Fibroblast of pulmonary artery (primary cell): Measurements from ENCODE around the gene PAFAH2.

Experiments
- DNase-seq: peaks from one replicate; pipeline ENCODE4 v3.0.0-alpha.2; 2010; ENCODE audit warnings: low read depth
- H3K4me3 ChIP-seq: replicated peaks from 2 replicates; pipeline ENCODE4 v1.5.1; 2011; ENCODE audit warnings: low read depth, mild to moderate bottlenecking, control low read depth, low read length, moderate library complexity
- TF ChIP-seq, protein P1 (sequence below): IDR thresholded peaks from 2 replicates; pipeline ENCODE4 v1.5.1; 2011; ENCODE audit warnings: mild to moderate bottlenecking, control low read depth, low read length, inconsistent platforms; ENCODE audit errors: missing control alignments

The PAFAH2 gene

DNA sequence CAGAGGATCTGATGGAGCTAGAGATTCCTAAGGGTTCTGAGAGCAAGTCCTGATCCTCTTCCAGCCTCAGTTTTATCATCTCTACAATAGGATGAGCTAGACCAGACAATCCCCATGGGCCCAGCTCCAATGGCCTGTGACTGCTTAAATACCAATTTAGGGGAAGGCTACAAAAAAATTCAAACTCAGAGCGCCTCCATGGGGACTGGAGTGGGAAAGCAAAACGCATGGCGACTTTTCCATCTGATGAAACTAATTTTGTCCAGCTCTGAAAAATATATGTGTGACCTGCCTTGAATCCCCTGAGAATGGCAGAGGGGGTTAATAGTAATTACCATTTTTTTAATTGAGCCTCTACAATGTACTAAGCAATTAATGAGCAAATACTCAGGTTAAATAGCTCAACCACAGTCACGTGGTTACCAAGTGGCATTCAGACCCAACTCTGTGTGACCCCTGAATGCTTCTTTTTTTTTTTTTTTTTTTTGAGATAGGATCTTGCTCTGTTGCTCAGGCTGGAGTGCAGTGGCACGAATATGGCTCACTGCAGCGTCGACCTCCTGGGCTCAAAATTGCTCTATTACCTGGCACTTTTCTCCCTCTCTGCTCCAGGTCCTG lies 32.1 kb upstream of the PAFAH2 start:
- DNase-seq: no peak
- no peak overlapping the region for H3K4me3 ChIP-seq
- TF ChIP-seq, protein P1, sequence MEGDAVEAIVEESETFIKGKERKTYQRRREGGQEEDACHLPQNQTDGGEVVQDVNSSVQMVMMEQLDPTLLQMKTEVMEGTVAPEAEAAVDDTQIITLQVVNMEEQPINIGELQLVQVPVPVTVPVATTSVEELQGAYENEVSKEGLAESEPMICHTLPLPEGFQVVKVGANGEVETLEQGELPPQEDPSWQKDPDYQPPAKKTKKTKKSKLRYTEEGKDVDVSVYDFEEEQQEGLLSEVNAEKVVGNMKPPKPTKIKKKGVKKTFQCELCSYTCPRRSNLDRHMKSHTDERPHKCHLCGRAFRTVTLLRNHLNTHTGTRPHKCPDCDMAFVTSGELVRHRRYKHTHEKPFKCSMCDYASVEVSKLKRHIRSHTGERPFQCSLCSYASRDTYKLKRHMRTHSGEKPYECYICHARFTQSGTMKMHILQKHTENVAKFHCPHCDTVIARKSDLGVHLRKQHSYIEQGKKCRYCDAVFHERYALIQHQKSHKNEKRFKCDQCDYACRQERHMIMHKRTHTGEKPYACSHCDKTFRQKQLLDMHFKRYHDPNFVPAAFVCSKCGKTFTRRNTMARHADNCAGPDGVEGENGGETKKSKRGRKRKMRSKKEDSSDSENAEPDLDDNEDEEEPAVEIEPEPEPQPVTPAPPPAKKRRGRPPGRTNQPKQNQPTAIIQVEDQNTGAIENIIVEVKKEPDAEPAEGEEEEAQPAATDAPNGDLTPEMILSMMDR: peak; percentile 8

- TF ChIP-seq, protein P1: no peak
- H3K4me3 ChIP-seq: no peak overlapping the region
- DNase-seq: no peak
Observed at GRCh38 chr1:26029054-26029863, 31.4 kb upstream of the PAFAH2 start.

DNA sequence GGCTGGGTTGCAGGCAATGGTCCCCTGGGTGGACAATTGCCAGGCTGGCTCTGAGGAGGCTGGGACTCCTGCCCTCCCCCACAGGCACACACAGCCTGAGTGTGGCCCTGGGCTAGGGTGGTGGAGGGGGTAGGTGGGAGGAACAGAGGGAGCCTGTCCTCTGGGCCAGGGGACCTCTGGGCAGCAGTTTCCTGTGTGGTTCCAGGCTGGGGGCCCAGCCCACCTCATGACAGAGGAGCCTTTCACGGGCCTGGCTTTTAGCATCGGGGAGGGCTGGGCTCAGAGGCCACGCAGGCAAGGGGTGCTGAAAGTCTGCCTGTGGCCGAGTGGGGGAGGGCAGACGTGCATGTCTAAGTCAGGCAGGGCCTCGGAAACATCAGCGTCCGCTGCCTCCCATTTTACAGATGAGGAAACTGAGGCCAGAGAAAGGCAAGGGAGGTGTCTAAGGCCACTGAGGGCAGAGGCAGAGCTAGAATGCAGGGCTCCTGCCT lies 30.7 kb upstream of the PAFAH2 start:
- no peak overlapping the region for H3K4me3 ChIP-seq
- no peak for DNase-seq
- TF ChIP-seq, protein P1: no peak

DNA sequence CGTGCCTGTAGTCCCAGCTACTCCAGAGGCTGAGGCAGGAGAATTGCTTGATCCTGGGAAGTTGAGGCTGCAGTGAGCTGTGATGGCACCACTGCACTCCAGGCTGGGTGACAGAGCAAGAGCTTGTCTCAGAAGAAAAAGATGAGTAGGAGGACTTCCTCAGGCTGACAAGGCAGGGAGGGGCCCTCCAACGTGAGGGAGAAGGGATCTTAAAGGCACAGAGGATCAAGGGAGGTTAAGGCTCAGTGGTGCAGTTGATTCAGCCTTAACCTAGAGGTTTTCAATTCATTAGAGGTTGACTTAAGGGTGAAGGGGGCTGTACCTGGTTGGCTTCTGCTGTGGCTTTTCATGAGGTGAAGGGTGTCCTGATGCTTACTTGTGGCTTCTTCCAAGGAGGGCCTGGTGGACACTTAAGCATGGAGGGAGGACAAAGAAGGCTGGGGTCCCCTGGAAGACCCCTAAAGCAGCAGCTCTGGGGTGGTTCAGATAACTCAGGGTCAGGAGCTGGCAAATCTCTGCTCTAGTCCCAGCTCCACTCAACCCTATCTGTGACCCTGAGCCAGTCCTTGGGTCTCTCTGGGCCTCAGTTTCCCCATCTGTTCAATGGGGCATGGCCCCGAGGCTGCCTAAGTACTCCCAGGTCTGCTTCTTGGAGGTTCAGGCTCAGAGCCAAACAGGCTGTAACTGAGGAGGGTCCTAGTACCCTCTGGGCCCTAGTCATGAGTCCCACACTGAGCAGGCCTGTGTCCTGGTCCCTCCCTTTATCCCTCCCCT lies 30.0 kb upstream of the PAFAH2 start:
- H3K4me3 ChIP-seq: no peak overlapping the region
- TF ChIP-seq, protein P1: no peak
- DNase-seq: no peak

GRCh38 chr1:26025517-26025916 lies 27.7 kb upstream of the PAFAH2 start:
- H3K4me3 ChIP-seq: no peak overlapping the region
- no peak for DNase-seq
- TF ChIP-seq, protein P1: no peak

GRCh38 chr1:26025060-26025459 lies 27.2 kb upstream of the PAFAH2 start:
- H3K4me3 ChIP-seq: no peak overlapping the region
- no peak for DNase-seq
- TF ChIP-seq, protein P1: no peak
